ENCODE measurements around the gene TP53TG3. TPM values are rescaled to one million over a fixed set of nuclear protein-coding genes. Genes with fewer than 3 reads are reported as not detected.
"Not testable (repeated sequence)": the region's sequence is repeated elsewhere in the genome, so short reads cannot be mapped to it uniquely, and the experiment has no call there.

Gene TP53TG3, protein sequence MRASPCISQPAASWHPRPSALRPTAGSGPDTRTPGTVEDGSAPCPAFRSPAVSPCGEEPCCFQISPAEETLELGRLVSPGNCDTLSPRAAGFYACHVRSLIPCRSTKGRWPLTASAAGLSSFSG
- total RNA-seq (not detected), polyA plus RNA-seq (ENCODE audit: insufficient read length in 6 of 6) (not detected)
- long read RNA-seq, donor 1 = 0 reads
- long read RNA-seq, donor 2 = 0 reads
- long read RNA-seq, donor 3 = 0 reads
- long read RNA-seq, donor 4 = 0 reads
- long read RNA-seq, donor 5 = 0 reads
- long read RNA-seq, donor 6 = 0 reads
- long read RNA-seq, donor 7 = 0 reads
- long read RNA-seq, donor 8 = 0 reads
- long read RNA-seq, donor 9 = 0 reads
- long read RNA-seq, donor 10 = 0 reads
- long read RNA-seq, donor 11 = 0 reads
- long read RNA-seq, donor 12 = 0 reads

DNA sequence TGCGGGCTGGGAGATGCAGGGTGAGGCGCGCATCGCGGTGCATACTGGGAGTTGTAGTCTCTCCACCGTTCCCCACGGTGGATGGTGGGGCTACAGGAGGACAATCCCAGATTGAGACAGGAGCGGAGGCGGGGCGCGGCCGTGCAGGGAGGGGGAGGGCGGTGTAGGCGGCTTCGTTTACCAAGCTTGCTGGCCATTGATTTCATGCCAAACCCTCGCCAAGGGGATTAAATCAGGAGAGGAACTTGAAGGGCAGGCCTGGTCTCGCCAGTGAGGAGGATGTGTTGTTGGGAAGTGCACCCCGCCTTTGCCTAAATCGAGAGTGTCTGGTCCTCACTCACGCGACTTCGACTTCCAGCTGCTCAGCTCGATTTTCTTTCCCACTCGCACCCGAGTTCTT lies at the start of gene TP53TG3:
Gene TP53TG3 (minus strand): TSS at position 101 of the 400 bp plus-strand sequence. CDS start 68 bp downstream, at position 33.
- H3K9me3 ChIP-seq; H3K4me1 ChIP-seq; H3K27ac ChIP-seq; ATAC-seq; H3K4me3 ChIP-seq; H3K27me3 ChIP-seq; intact Hi-C loops (cut with DNase I); H3K36me3 ChIP-seq; DNase-seq: not testable (repeated sequence)

DNA sequence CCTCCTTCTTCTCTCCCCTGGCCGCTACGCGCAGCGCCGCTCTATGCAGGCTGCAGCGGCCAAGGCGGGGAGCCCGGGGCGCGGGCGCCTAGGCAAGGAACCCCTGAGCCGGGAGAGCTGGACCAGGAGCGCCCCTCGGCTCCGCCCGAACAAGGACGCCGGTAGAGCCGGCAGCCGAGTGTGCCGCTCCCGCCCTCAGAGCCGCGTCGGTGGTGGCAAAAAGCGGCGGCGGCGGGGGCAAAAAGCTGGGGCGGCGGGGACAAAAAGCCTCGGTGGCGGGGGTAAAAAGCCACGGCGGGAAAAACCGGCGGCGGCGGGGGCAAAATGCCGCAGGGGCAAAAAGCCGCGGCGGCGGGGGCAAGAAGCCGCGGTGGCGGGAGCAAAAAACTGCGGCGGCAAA lies 25.1 kb downstream of the TP53TG3 start:
- H3K27me3 ChIP-seq; H3K4me1 ChIP-seq; H3K27ac ChIP-seq; H3K9me3 ChIP-seq; ATAC-seq; H3K4me3 ChIP-seq; intact Hi-C loops (cut with DNase I); H3K36me3 ChIP-seq: not testable (repeated sequence)
- peak in 1 of 4 donors; percentile 41 for DNase-seq

DNA sequence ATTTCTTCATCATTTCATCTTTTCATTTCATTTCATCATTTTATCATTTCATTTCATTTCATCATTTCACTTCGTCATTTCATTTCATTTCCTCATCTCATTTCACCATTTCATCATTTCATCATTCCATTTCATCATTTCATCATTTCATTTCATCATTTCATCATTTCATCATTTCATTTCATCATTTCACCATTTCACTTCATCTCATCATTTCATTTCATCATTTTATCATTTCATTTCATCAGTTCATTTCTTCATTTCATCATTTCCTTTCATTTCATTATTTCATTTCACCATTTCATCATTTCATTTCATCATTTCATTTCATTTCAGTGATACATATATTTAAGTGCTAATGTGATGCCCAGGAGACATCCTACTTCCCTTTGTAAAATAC lies 28.4 kb downstream of the TP53TG3 start:
- DNase-seq; H3K4me3 ChIP-seq; ATAC-seq; H3K27me3 ChIP-seq; H3K4me1 ChIP-seq; H3K36me3 ChIP-seq; H3K9me3 ChIP-seq; intact Hi-C loops (cut with DNase I); H3K27ac ChIP-seq: not testable (repeated sequence)

DNA sequence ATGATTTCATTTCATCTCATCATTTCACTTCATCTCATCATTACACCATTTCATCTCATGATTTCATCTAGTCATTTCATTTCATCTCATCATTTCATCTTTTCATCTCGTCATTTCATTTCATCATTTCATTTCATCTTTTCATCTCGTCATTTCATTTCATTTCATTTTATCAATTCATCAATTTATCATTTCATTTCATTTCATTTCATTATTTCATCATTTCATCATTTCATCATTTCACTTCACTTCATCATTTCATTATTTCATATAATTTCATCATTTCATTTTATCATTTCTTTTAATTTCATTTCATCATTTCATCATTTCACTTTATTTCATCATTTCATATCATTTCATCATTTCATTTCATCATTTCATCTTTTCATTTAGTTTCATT lies 29.2 kb downstream of the TP53TG3 start:
- DNase-seq; H3K36me3 ChIP-seq; H3K4me1 ChIP-seq; H3K4me3 ChIP-seq; ATAC-seq; H3K27me3 ChIP-seq; H3K9me3 ChIP-seq; H3K27ac ChIP-seq; intact Hi-C loops (cut with DNase I): not testable (repeated sequence)

DNA sequence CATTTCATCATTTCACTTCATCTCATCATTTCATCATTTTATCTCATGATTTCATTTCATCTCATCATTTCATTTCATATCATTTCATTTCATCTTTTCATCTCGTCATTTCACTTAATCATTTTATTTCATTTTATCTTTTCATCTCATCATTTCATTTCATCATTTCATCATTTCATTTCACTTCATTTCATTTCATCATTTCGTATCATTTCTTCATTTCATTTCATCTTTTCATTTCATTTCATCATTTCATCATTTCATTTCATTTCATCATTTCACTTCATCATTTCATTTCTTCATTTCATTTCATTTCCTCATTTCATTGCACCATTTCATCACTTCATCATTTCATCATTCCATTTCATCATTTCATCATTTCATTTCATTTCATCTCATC lies 29.8 kb downstream of the TP53TG3 start:
- H3K27ac ChIP-seq; H3K4me3 ChIP-seq; H3K36me3 ChIP-seq; H3K4me1 ChIP-seq; H3K27me3 ChIP-seq; ATAC-seq; H3K9me3 ChIP-seq; intact Hi-C loops (cut with DNase I); DNase-seq: not testable (repeated sequence)

DNA sequence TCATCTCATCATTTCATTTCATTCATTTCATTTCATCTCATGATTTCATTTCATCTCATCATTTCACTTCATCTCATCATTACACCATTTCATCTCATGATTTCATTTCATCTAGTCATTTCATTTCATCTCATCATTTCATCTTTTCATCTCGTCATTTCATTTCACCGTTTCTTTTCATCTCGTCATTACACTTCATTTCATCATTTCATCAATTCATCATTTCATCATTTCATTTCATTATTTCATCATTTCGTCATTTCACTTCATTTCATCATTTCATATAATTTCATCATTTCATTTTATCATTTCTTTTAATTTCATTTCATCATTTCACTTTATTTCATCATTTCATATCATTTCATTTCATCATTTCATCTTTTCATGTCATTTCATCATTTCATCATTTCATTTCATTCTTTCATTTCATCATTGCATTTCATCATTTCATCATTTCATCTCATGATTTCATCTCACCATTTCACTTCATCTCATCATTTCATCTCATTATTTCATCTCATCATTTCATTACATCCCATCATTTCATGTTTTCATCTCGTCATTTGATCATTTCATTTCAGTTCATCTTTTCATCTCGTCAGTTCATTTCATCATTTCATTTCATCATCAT lies 30.6 kb downstream of the TP53TG3 start:
- H3K4me1 ChIP-seq; ATAC-seq; H3K27me3 ChIP-seq; intact Hi-C loops (cut with DNase I); H3K36me3 ChIP-seq; DNase-seq; H3K27ac ChIP-seq; H3K4me3 ChIP-seq; H3K9me3 ChIP-seq: not testable (repeated sequence)

DNA sequence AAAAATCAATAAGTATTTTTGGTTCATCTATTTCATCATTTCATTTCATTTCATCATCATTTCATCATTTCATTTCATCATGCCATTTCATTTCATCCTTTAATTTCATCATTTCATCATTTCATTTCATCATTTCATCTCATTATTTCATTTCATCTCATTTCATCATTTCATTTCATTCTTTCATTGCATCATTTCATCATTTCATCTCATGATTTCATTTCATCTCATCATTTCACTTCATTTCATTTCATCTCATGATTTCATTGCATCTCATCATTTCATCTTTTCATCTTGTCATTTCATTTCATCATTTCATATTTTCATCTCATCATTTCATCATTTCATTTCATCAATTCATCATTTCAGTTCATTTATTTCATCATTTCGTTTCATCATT lies 31.2 kb downstream of the TP53TG3 start:
- H3K27me3 ChIP-seq; intact Hi-C loops (cut with DNase I); H3K4me3 ChIP-seq; H3K4me1 ChIP-seq; H3K27ac ChIP-seq; ATAC-seq; H3K9me3 ChIP-seq; DNase-seq; H3K36me3 ChIP-seq: not testable (repeated sequence)

DNA sequence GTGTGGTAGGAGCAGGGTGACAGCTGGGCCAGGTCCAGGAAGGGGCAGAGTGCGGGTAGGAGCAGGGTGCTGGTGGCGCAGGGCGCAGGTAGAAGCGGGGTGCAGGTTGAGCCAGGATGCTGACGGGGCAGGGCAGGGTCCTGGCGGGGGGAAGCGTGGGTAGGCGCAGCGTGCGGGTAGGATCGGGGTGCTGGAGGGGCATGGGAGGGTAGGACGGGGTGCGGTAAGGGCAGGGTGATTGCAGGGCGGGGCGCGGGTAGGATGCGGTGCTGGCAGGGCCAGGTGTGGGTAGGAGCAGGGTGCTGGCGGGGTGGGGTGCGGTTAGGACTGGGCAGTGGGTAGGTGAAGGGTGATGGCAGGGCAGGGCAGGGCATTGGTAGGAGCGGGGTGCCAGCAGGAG lies 38.4 kb downstream of the TP53TG3 start:
- H3K27ac ChIP-seq; H3K27me3 ChIP-seq; DNase-seq; ATAC-seq; H3K4me3 ChIP-seq; H3K4me1 ChIP-seq; H3K9me3 ChIP-seq; H3K36me3 ChIP-seq; intact Hi-C loops (cut with DNase I): not testable (repeated sequence)

DNA sequence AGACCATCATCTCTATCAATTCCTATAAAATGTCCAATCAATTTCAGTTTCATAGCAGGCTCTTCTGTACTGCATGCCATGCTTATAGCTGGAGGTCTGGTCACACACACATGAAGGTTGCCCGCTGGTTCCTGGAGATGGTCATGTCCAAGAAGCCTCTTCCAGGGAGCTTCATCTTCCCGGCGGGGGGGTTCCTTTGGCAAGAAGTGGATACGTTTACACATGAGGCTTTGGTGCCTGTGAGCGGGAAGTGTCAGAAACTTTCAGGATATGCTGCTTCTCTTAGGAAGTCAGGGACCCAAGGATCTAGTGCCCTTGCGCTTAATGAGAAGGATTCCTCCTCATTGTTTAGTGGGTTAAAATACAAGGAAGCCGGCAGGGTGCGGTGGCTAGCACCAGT lies 43.9 kb downstream of the TP53TG3 start:
- H3K27me3 ChIP-seq; H3K27ac ChIP-seq; DNase-seq; H3K4me1 ChIP-seq; H3K36me3 ChIP-seq; ATAC-seq; intact Hi-C loops (cut with DNase I); H3K9me3 ChIP-seq; H3K4me3 ChIP-seq: not testable (repeated sequence)

Measured in left lung (tissue), 14 donors.